Measurements from ENCODE around the gene TACR3.
"Not testable (repeated sequence)": the region's sequence is repeated elsewhere in the genome, so short reads cannot be mapped to it uniquely, and the experiment has no call there.

Gene TACR3

GRCh38 chr4:103719830-103720207 lies at the start of gene TACR3:
TACR3 (minus strand) TSS chr4:103719985; CDS start chr4:103719675, 310 bp downstream.
- peak; percentile 16 to 62 for DNase-seq

GRCh38 chr4:103757631-103758030 lies 37.8 kb upstream of the TACR3 start:
- DNase-seq, result no peak

- peak in 1 of 2 experiments; percentile 3 for DNase-seq
Observed at GRCh38 chr4:103756741-103757140, 37.0 kb upstream of the TACR3 start.

- no peak for DNase-seq
Observed at GRCh38 chr4:103754844-103755243, 35.1 kb upstream of the TACR3 start.

GRCh38 chr4:103753868-103754653 lies 34.3 kb upstream of the TACR3 start:
- no peak for DNase-seq

- not testable (repeated sequence) for DNase-seq
Observed at GRCh38 chr4:103723150-103723549, 3.4 kb upstream of the TACR3 start.

- DNase-seq, result no peak
Observed at GRCh38 chr4:103721251-103721650, 1.5 kb upstream of the TACR3 start.

GRCh38 chr4:103720661-103721060 lies 876 bp upstream of the TACR3 start:
- no peak for DNase-seq

- DNase-seq, result peak in 1 of 2 experiments; percentile 34
Observed at GRCh38 chr4:103719105-103719829, 518 bp downstream of the TACR3 start.

- no peak for DNase-seq
Observed at GRCh38 chr4:103692615-103693014, 27.2 kb downstream of the TACR3 start.

GRCh38 chr4:103673983-103674382 lies 45.8 kb downstream of the TACR3 start:
- no peak for DNase-seq

- DNase-seq, result not testable (repeated sequence)
Observed at GRCh38 chr4:103666764-103667163, 53.0 kb downstream of the TACR3 start.

GRCh38 chr4:103664436-103665075 lies 55.2 kb downstream of the TACR3 start:
- no peak for DNase-seq

- no peak for DNase-seq
Observed at GRCh38 chr4:103648541-103648940, 71.2 kb downstream of the TACR3 start.

GRCh38 chr4:103645991-103646390 lies 73.8 kb downstream of the TACR3 start:
- no peak for DNase-seq

GRCh38 chr4:103634236-103634635 lies 85.5 kb downstream of the TACR3 start:
- DNase-seq, result peak; percentile 0 to 5

- DNase-seq, result no peak
Observed at GRCh38 chr4:103626296-103626695, 93.5 kb downstream of the TACR3 start.

GRCh38 chr4:103591841-103592240 lies 127.9 kb downstream of the TACR3 start:
- no peak for DNase-seq

- peak in 1 of 2 experiments; percentile 0 for DNase-seq
Observed at GRCh38 chr4:103567591-103567990, 152.2 kb downstream of the TACR3 start.

GRCh38 chr4:103559178-103559577 lies 160.6 kb downstream of the TACR3 start:
- not testable (repeated sequence) for DNase-seq

All from NCI-H524 (cell line).